GM12878 (cell line): ENCODE data around the gene CACNA2D1. TPM values are rescaled to one million over a fixed set of nuclear protein-coding genes. Genes with fewer than 3 reads are reported as not detected.

Experiments used
- BCL3 ChIP-seq: IDR thresholded peaks from 2 replicates; pipeline ENCODE4 v1.6.1; 2011; ENCODE audit warnings: borderline replicate concordance, low read depth, mild to moderate bottlenecking, moderate library complexity, low read length; ENCODE audit not compliant: insufficient read depth, poor library complexity, severe bottlenecking
- NBN ChIP-seq: fragments of 450-650 bp; IDR thresholded peaks from 2 replicates; pipeline ENCODE4 v1.6.1; 2016
- PAX5 ChIP-seq: IDR thresholded peaks from 2 replicates; pipeline ENCODE4 v1.6.1; 2011; ENCODE audit warnings: low read depth, low read length, borderline replicate concordance
- RAD21 ChIP-seq: IDR thresholded peaks from 2 replicates; pipeline ENCODE4 v1.6.1; 2011; ENCODE audit warnings: mild to moderate bottlenecking, low read depth, low read length, moderate library complexity; ENCODE audit not compliant: insufficient read depth
- RAD51 ChIP-seq: fragments of 450-650 bp; IDR thresholded peaks from 2 replicates; pipeline ENCODE4 v1.6.1; 2016; ENCODE audit warnings: moderate library complexity, mild to moderate bottlenecking, inconsistent platforms
- RFX5 ChIP-seq: IDR thresholded peaks from 2 replicates; pipeline ENCODE4 v1.6.1; 2011; ENCODE audit warnings: low read depth, low read length, improper control_type of control experiment
- RUNX3 ChIP-seq: IDR thresholded peaks from 2 replicates; pipeline ENCODE4 v1.6.1; 2012; ENCODE audit warnings: low read length, inconsistent platforms
- SP1 ChIP-seq: IDR thresholded peaks from one replicate; pipeline ENCODE4 v1.6.1; 2011; ENCODE audit warnings: low read depth, low read length
- SREBF1 ChIP-seq: IDR thresholded peaks from 2 replicates; pipeline ENCODE4 v1.6.1; 2012; ENCODE audit warnings: mild to moderate bottlenecking, low read length
- ZBTB33 ChIP-seq: fragments of 450-650 bp; IDR thresholded peaks from 2 replicates; pipeline ENCODE4 v1.6.1; 2017; ENCODE audit warnings: mild to moderate bottlenecking
- ZNF687 ChIP-seq: fragments of 450-650 bp; IDR thresholded peaks from 2 replicates; pipeline ENCODE4 v1.6.1; 2017; ENCODE audit warnings: mild to moderate bottlenecking, moderate library complexity
- polyA plus RNA-seq, 11 experiments: library from polyadenylated mRNA; depleted of rRNA in 4 of 11; unstranded in 6 of 11; stranded (reverse) in 5 of 11; fragments of >200 nt; fragmentation: Nextera tagmentation in 4 of 11; fragmentation: Illumina TruSeq in 1 of 11; extraction: Ambion mirVana in 4 of 11; extraction: Trizol in 1 of 11; gene quantifications; 1 replicate in 1 of 11; 2 replicates in 10 of 11; pipeline versions ENCODE4 v1.2.1 to v1.2.3, GENCODE V29; 2011 to 2016; ENCODE audit warnings: inconsistent platforms in 2 of 11, missing spikeins in 2 of 11, low read depth in 1 of 11
- total RNA-seq, 4 experiments: library from RNA; depleted of rRNA in 3 of 4; stranded (reverse); fragments of >200 nt in 3 of 4; fragmentation: Illumina TruSeq in 1 of 4; extraction: Trizol in 1 of 4; gene quantifications; 2 replicates each; pipeline versions ENCODE4 v1.2.1 to v1.2.3, GENCODE V29; 2013 to 2021
- TF ChIP-seq, protein P1 (sequence below): fragments of 450-650 bp; IDR thresholded peaks from 2 replicates; pipeline ENCODE4 v1.6.1; 2017; ENCODE audit warnings: low read depth, mild to moderate bottlenecking, moderate library complexity

CACNA2D1 gene
- total and polyA plus RNA-seq, 10 of the 15 experiments (the other 5 are each of a cell fraction or from before 2014, with no cell fraction given): 0.14 to 14.8 (median 0.97) TPM

GRCh38 chr7:82430500-82431465 lies 12.8 kb downstream of the CACNA2D1 start (continued):
- TF ChIP-seq RFX5: no peak
- TF ChIP-seq RUNX3: no peak
- 0 out of 2 replicates have a peak, but pooled peaks have one; percentile 20 for TF ChIP-seq NBN
- TF ChIP-seq ZBTB33: no peak
- TF ChIP-seq RAD51: no peak
- no peak for TF ChIP-seq SREBF1
- no peak for TF ChIP-seq RAD21
- no peak for TF ChIP-seq PAX5
- TF ChIP-seq ZNF687: 0 out of 2 replicates have a peak, but pooled peaks have one; percentile 17
- no peak for TF ChIP-seq BCL3
- TF ChIP-seq SP1: no peak
- TF ChIP-seq, protein P1, sequence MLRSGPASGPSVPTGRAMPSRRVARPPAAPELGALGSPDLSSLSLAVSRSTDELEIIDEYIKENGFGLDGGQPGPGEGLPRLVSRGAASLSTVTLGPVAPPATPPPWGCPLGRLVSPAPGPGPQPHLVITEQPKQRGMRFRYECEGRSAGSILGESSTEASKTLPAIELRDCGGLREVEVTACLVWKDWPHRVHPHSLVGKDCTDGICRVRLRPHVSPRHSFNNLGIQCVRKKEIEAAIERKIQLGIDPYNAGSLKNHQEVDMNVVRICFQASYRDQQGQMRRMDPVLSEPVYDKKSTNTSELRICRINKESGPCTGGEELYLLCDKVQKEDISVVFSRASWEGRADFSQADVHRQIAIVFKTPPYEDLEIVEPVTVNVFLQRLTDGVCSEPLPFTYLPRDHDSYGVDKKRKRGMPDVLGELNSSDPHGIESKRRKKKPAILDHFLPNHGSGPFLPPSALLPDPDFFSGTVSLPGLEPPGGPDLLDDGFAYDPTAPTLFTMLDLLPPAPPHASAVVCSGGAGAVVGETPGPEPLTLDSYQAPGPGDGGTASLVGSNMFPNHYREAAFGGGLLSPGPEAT: 0 out of 2 replicates have a peak, but pooled peaks have one; percentile 16
